Activated CD4-positive, CD25-positive, alpha-beta regulatory T cell treated with anti-CD3 and anti-CD28 coated beads, Interleukin-2, amount 50 U/mL, for 16 hours (primary cell): ENCODE data around the gene EGR2.
"Not testable (repeated sequence)": the region's sequence is repeated elsewhere in the genome, so short reads cannot be mapped to it uniquely, and the experiment has no call there.

Experiments used
- DNase-seq: peaks from one replicate; pipeline ENCODE4 v3.0.0-alpha.2; 2020; ENCODE audit warnings: low read depth, low spot score

The EGR2 gene

GRCh38 chr10:62794306-62794705 lies 21.9 kb downstream of the EGR2 start:
- no peak for DNase-seq

- no peak for DNase-seq
Measured at GRCh38 chr10:62792261-62792660, 23.9 kb downstream of the EGR2 start.

GRCh38 chr10:62790571-62790970 lies 25.6 kb downstream of the EGR2 start:
- no peak for DNase-seq

GRCh38 chr10:62790019-62790555 lies 26.1 kb downstream of the EGR2 start:
- no peak for DNase-seq

GRCh38 chr10:62788861-62789467 lies 27.2 kb downstream of the EGR2 start:
- DNase-seq, result no peak

GRCh38 chr10:62788285-62788684 lies 27.9 kb downstream of the EGR2 start:
- DNase-seq, result not testable (repeated sequence)

GRCh38 chr10:62784537-62784936 lies 31.6 kb downstream of the EGR2 start:
- not testable (repeated sequence) for DNase-seq

GRCh38 chr10:62779487-62780248 lies 36.5 kb downstream of the EGR2 start:
- peak; percentile 66 for DNase-seq

- no peak for DNase-seq
Measured at GRCh38 chr10:62778125-62778524, 38.0 kb downstream of the EGR2 start.

- DNase-seq, result no peak
Measured at GRCh38 chr10:62772186-62772974, 43.8 kb downstream of the EGR2 start.

GRCh38 chr10:62769574-62770242 lies 46.5 kb downstream of the EGR2 start:
- no peak for DNase-seq

GRCh38 chr10:62766386-62766785 lies 49.8 kb downstream of the EGR2 start:
- DNase-seq, result no peak

GRCh38 chr10:62765726-62766125 lies 50.4 kb downstream of the EGR2 start:
- no peak for DNase-seq

GRCh38 chr10:62764011-62764410 lies 52.2 kb downstream of the EGR2 start:
- DNase-seq, result no peak

- DNase-seq, result no peak
Measured at GRCh38 chr10:62763155-62763554, 53.0 kb downstream of the EGR2 start.
